ENCODE data around the gene EYS.

GRCh38 chr6:64415926-64416325 is 1291.1 kb downstream of the EYS start:
- no peak for TF ChIP-seq EZH2 (IDR thresholded peaks at IDR 0.05; ENCODE audit: insufficient read depth, poor library complexity, severe bottlenecking)
- TF ChIP-seq EZH2phosphoT487 (IDR thresholded peaks at IDR 0.05; ENCODE audit: insufficient read depth, low read depth): no peak

Measured in GM23248 (cell line).